ENCODE data around the gene PHACTR1. TPM values are rescaled to one million over a fixed set of nuclear protein-coding genes. Genes with fewer than 3 reads are reported as not detected.

PHACTR1 gene
- polyA plus RNA-seq, 2 of the 4 experiments (the other 2 are of a cell fraction): not detected

DNA sequence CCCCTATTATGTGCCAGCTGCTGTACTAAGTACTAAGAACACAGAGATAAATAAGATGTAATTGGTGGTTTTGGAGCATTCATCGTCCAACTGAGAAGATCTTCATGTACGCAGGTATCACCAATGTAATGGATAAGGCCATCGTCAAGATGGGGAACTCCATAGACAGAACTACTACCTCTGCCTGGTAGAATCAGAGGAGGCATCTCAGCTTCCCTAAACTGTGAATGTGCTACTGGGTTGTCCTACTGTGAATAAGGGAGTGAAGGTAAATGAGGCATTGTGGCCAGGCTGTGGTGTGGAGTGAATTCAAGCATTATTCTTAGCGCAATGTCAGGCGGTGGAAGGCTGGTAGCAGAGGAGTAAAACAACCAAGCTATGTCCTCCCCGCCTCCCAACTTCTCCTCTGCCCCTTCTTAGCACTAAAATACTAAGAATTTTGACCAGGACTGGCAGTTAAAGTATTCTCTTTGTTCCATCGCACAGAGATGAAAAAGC is 543.6 kb downstream of the PHACTR1 start:
- no peaks in the 10 kb centered on the region for H3K4me1 ChIP-seq
- no peak for FAIRE-seq
- WGBS (ENCODE audit: missing lambda C conversion rate): 69% methylated on average over 7 of the region's 7 CpGs
- ATAC-seq: no peak
- CTCF ChIA-PET: interaction anchor here (1.5 to 1.6 kb wide), 2 partner anchors 10 to 65 kb away, joined by 3 to 4 read pairs; no protein-coding TSS in a partner anchor
- H3K4me3 ChIP-seq: no peak overlapping the region
- no peak for DNase-seq (ENCODE audit: low read depth in 1 of 2, low spot score in 1 of 2)
- POLR2A ChIA-PET: no interaction called here
- TF ChIP-seq TFCP2L1 (CRISPR knock-in tag; IDR thresholded peaks at IDR 0.05): no peak
- no peak for TF ChIP-seq HOXB5 (CRISPR knock-in tag; IDR thresholded peaks at IDR 0.05)
- TF ChIP-seq SMC3 (IDR thresholded peaks at IDR 0.05): no peak
- no peak for TF ChIP-seq RNF2 (IDR thresholded peaks at IDR 0.05; ENCODE audit: borderline replicate concordance, low read depth)
- TF ChIP-seq ZNF302 (CRISPR knock-in tag; IDR thresholded peaks at IDR 0.05): no peak
- TF ChIP-seq, protein P1, sequence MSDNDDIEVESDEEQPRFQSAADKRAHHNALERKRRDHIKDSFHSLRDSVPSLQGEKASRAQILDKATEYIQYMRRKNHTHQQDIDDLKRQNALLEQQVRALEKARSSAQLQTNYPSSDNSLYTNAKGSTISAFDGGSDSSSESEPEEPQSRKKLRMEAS (IDR thresholded peaks at IDR 0.05): no peak
- TF ChIP-seq, protein P2, sequence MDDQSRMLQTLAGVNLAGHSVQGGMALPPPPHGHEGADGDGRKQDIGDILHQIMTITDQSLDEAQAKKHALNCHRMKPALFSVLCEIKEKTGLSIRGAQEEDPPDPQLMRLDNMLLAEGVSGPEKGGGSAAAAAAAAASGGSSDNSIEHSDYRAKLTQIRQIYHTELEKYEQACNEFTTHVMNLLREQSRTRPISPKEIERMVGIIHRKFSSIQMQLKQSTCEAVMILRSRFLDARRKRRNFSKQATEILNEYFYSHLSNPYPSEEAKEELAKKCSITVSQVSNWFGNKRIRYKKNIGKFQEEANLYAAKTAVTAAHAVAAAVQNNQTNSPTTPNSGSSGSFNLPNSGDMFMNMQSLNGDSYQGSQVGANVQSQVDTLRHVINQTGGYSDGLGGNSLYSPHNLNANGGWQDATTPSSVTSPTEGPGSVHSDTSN (IDR thresholded peaks at IDR 0.05): no peak
- no peak for TF ChIP-seq RCOR1 (IDR thresholded peaks at IDR 0.05; ENCODE audit: low read depth, low read length)
- H3K4me2 ChIP-seq: no peak overlapping the region
- H3K9me3 ChIP-seq: no peaks in the 10 kb centered on the region
- no peak overlapping the region for H3K27ac ChIP-seq

DNA sequence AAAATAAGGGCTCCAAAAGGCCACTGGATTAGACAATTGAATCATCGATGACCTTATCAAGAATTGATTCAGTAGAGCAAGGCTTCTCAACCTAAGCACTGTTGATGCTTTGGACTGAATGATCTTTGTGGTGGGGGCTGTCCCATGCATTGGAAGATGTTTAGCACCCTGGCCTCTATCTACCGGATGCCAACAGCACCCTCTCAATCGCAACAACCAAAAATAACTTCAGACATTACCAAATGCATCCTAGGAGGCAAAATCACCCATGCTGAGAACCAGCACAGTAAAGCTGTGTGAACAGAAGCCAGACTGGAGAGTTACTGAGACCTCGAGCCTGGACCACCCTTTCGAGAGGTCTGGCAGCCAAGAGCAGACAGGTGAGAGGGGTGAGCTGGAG is 544.3 kb downstream of the PHACTR1 start:
- H3K9me3 ChIP-seq: no peaks in the 10 kb centered on the region
- H3K4me2 ChIP-seq: no peak overlapping the region
- ChIA-PET POLR2A (no interaction called here), CTCF (interaction anchor here (1.5 to 1.6 kb wide), 2 partner anchors 11 to 66 kb away, joined by 3 to 4 read pairs; no protein-coding TSS in a partner anchor)
- H3K27ac ChIP-seq: no peak overlapping the region
- WGBS (ENCODE audit: missing lambda C conversion rate): 36% methylated on average over 5 of the region's 5 CpGs
- TF ChIP-seq SREBF2 (IDR thresholded peaks at IDR 0.05) (no peak), RFX5 (IDR thresholded peaks at IDR 0.05) (no peak), RNF2 (IDR thresholded peaks at IDR 0.05; ENCODE audit: borderline replicate concordance, low read depth) (no peak), POLR2A (IDR thresholded peaks at IDR 0.05; ENCODE audit: low read length) (no peak), CBX2 (IDR thresholded peaks at IDR 0.05; ENCODE audit: borderline replicate concordance, low read depth) (no peak), TP53 (CRISPR knock-in tag; IDR thresholded peaks at IDR 0.05) (no peak), HOXA7 (CRISPR knock-in tag; IDR thresholded peaks at IDR 0.05) (no peak), ZSCAN20 (CRISPR knock-in tag; IDR thresholded peaks at IDR 0.05) (no peak), CBX8 (IDR thresholded peaks at IDR 0.05) (no peak), MYC (IDR thresholded peaks at IDR 0.05; ENCODE audit: borderline replicate concordance, low read length) (no peak), HEYL (CRISPR knock-in tag; IDR thresholded peaks at IDR 0.05) (no peak), HDAC2 (IDR thresholded peaks at IDR 0.05) (no peak), KDM5A (IDR thresholded peaks at IDR 0.05) (no peak), FOSL2 (IDR thresholded peaks at IDR 0.05) (no peak), FOSL2 (CRISPR knock-in tag; IDR thresholded peaks at IDR 0.05) (no peak), FOSB (CRISPR knock-in tag; IDR thresholded peaks at IDR 0.05) (no peak), RCOR1 (IDR thresholded peaks at IDR 0.05; ENCODE audit: low read depth, low read length) (no peak), EP300 (IDR thresholded peaks at IDR 0.05) (no peak)
- TF ChIP-seq, protein P3, sequence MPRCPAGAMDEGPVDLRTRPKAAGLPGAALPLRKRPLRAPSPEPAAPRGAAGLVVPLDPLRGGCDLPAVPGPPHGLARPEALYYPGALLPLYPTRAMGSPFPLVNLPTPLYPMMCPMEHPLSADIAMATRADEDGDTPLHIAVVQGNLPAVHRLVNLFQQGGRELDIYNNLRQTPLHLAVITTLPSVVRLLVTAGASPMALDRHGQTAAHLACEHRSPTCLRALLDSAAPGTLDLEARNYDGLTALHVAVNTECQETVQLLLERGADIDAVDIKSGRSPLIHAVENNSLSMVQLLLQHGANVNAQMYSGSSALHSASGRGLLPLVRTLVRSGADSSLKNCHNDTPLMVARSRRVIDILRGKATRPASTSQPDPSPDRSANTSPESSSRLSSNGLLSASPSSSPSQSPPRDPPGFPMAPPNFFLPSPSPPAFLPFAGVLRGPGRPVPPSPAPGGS (IDR thresholded peaks at IDR 0.05): no peak
- TF ChIP-seq, protein P4, sequence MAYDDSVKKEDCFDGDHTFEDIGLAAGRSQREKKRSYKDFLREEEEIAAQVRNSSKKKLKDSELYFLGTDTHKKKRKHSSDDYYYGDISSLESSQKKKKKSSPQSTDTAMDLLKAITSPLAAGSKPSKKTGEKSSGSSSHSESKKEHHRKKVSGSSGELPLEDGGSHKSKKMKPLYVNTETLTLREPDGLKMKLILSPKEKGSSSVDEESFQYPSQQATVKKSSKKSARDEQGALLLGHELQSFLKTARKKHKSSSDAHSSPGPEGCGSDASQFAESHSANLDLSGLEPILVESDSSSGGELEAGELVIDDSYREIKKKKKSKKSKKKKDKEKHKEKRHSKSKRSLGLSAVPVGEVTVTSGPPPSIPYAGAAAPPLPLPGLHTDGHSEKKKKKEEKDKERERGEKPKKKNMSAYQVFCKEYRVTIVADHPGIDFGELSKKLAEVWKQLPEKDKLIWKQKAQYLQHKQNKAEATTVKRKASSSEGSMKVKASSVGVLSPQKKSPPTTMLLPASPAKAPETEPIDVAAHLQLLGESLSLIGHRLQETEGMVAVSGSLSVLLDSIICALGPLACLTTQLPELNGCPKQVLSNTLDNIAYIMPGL (CRISPR knock-in tag; IDR thresholded peaks at IDR 0.05; ENCODE audit: borderline replicate concordance): no peak
- ATAC-seq (no peak), DNase-seq (ENCODE audit: low read depth in 1 of 2, low spot score in 1 of 2) (no peak), FAIRE-seq (no peak)
- no peak overlapping the region for H3K4me3 ChIP-seq
- H3K4me1 ChIP-seq: no peaks in the 10 kb centered on the region

All from A549 (cell line).